HG02588 (cell line): Measurements from ENCODE around the gene TREX2.
"Not testable (repeated sequence)": the region's sequence is repeated elsewhere in the genome, so short reads cannot be mapped to it uniquely, and the experiment has no call there.

Experiments
- ATAC-seq: cut with Tn5 transposase; IDR thresholded peaks from one replicate; pipeline ENCODE4 v1.9.1; 2021; ENCODE audit warnings: mild to moderate bottlenecking, moderate library complexity; ENCODE audit not compliant: unreplicated experiment

TREX2 gene

GRCh38 chrX:153410888-153411254, 35.0 kb downstream of the TREX2 start:
- no peak for ATAC-seq

- no peak for ATAC-seq
These were observed 35.5 kb downstream of the TREX2 start for GRCh38 chrX:153410373-153410772.

GRCh38 chrX:153409414-153410101, 36.3 kb downstream of the TREX2 start:
- no peak for ATAC-seq

GRCh38 chrX:153408871-153409351, 36.9 kb downstream of the TREX2 start:
- ATAC-seq, result no peak

- no peak for ATAC-seq
These were observed 37.6 kb downstream of the TREX2 start for GRCh38 chrX:153408221-153408721.

- ATAC-seq, result no peak
These were observed 38.1 kb downstream of the TREX2 start for GRCh38 chrX:153407736-153408135.

GRCh38 chrX:153406903-153407302, 39.0 kb downstream of the TREX2 start:
- no peak for ATAC-seq

GRCh38 chrX:153406011-153406410, 39.8 kb downstream of the TREX2 start:
- no peak for ATAC-seq

GRCh38 chrX:153405426-153405825, 40.4 kb downstream of the TREX2 start:
- ATAC-seq, result no peak

- not testable (repeated sequence) for ATAC-seq
These were observed 41.5 kb downstream of the TREX2 start for GRCh38 chrX:153404333-153404732.

GRCh38 chrX:153401133-153401764, 44.6 kb downstream of the TREX2 start, which contains the start of gene PNMA6E:
Gene PNMA6E, minus strand, starts transcription at chrX:153401350. Its CDS starts 2,501 bp downstream, at chrX:153398849.
- ATAC-seq, result no peak

GRCh38 chrX:153400146-153401132, 45.4 kb downstream of the TREX2 start:
- no peak for ATAC-seq

- ATAC-seq, result no peak
These were observed 47.4 kb downstream of the TREX2 start for GRCh38 chrX:153398275-153398960.

GRCh38 chrX:153397256-153397960, 48.4 kb downstream of the TREX2 start:
- no peak for ATAC-seq

- no peak for ATAC-seq
These were observed 49.3 kb downstream of the TREX2 start for GRCh38 chrX:153396320-153397195.

- ATAC-seq, result no peak
These were observed 50.1 kb downstream of the TREX2 start for GRCh38 chrX:153395613-153396319.

- ATAC-seq, result no peak
These were observed 51.2 kb downstream of the TREX2 start for GRCh38 chrX:153394612-153395011.
